Activated naive CD4-positive, alpha-beta T cell treated with anti-CD3 and anti-CD28 coated beads, Interleukin-2, amount 50 U/mL, for 24 hours (primary cell): ENCODE measurements around the gene NAA38.

ENCODE experiments used
- H3K27ac Mint-ChIP-seq: one replicate; pipeline ENCODE4 v1.8.0; 2021; ENCODE audit warnings: mild to moderate bottlenecking, mixed read lengths
- H3K27me3 Mint-ChIP-seq: one replicate; pipeline ENCODE4 v1.8.0; 2021; ENCODE audit warnings: mixed read lengths
- H3K36me3 Mint-ChIP-seq: one replicate; pipeline ENCODE4 v1.8.0; 2021; ENCODE audit warnings: mixed read lengths
- H3K4me1 Mint-ChIP-seq: one replicate; pipeline ENCODE4 v1.8.0; 2021; ENCODE audit warnings: mixed read lengths
- H3K4me3 Mint-ChIP-seq: one replicate; pipeline ENCODE4 v1.8.0; 2021; ENCODE audit warnings: mild to moderate bottlenecking, mixed read lengths
- H3K9me3 Mint-ChIP-seq: one replicate; pipeline ENCODE4 v1.8.0; 2021; ENCODE audit warnings: mixed read lengths

The NAA38 gene

GRCh38 chr17:7862692-7863437, 5.5 kb upstream of the NAA38 start:
- H3K27ac Mint-ChIP-seq: peak overlapping the region; percentile 3
- no peaks in the 10 kb centered on the region for H3K27me3 Mint-ChIP-seq
- H3K4me1 Mint-ChIP-seq: peaks cover 25% of the 10 kb centered on the region
- H3K4me3 Mint-ChIP-seq: no peak overlapping the region
- H3K36me3 Mint-ChIP-seq: peaks cover 9% of the 10 kb centered on the region
- no peaks in the 10 kb centered on the region for H3K9me3 Mint-ChIP-seq

GRCh38 chr17:7859028-7859427, 1.7 kb upstream of the NAA38 start:
- Mint-ChIP-seq H3K4me3 (no peak overlapping the region), H3K27me3 (no peaks in the 10 kb centered on the region), H3K36me3 (peaks cover 12% of the 10 kb centered on the region), H3K4me1 (peaks cover 4% of the 10 kb centered on the region), H3K27ac (peak overlapping the region; percentile 13), H3K9me3 (no peaks in the 10 kb centered on the region)

DNA sequence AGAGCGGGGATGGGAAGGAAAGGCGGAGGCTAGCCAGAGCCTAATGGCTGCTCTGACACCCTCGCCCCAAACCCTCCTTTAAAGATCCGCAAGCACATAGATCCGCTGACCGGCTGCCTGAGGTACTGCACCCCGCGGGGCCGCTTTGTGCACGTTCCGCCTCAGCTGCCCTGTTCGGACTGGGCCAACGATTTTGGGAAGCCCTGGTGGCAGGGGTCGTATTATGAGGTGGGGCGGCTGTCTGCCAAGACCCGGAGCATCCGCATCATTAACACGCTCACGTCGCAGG, 1.1 kb upstream of the NAA38 start:
- Mint-ChIP-seq H3K9me3 (no peaks in the 10 kb centered on the region), H3K36me3 (peaks cover 16% of the 10 kb centered on the region), H3K4me1 (peaks cover 8% of the 10 kb centered on the region), H3K27ac (no peak overlapping the region), H3K27me3 (no peaks in the 10 kb centered on the region), H3K4me3 (no peak overlapping the region)

- Mint-ChIP-seq H3K4me1 (peaks cover 8% of the 10 kb centered on the region), H3K36me3 (peaks cover 16% of the 10 kb centered on the region), H3K27me3 (no peaks in the 10 kb centered on the region), H3K4me3 (no peak within 1 kb of the TSS), H3K27ac (no peak within 1 kb of the TSS), H3K9me3 (no peaks in the 10 kb centered on the region)
Measured at GRCh38 chr17:7857713-7858521, 558 bp upstream of the NAA38 start, which contains the start of gene CYB5D1. Gene CYB5D1 (plus strand): TSS chr17:7858003. CDS start chr17:7858135, 132 bp downstream.

GRCh38 chr17:7856011-7856810, 1.1 kb downstream of the NAA38 start:
- Mint-ChIP-seq H3K27ac (no peak overlapping the region), H3K27me3 (no peaks in the 10 kb centered on the region), H3K36me3 (peaks cover 14% of the 10 kb centered on the region), H3K4me1 (peaks cover 12% of the 10 kb centered on the region), H3K9me3 (no peaks in the 10 kb centered on the region), H3K4me3 (no peak overlapping the region)

GRCh38 chr17:7855660-7856010, 1.7 kb downstream of the NAA38 start:
- no peaks in the 10 kb centered on the region for H3K9me3 Mint-ChIP-seq
- no peak overlapping the region for H3K4me3 Mint-ChIP-seq
- H3K27me3 Mint-ChIP-seq: no peaks in the 10 kb centered on the region
- no peak overlapping the region for H3K27ac Mint-ChIP-seq
- H3K36me3 Mint-ChIP-seq: peaks cover 17% of the 10 kb centered on the region
- H3K4me1 Mint-ChIP-seq: peaks cover 18% of the 10 kb centered on the region

DNA sequence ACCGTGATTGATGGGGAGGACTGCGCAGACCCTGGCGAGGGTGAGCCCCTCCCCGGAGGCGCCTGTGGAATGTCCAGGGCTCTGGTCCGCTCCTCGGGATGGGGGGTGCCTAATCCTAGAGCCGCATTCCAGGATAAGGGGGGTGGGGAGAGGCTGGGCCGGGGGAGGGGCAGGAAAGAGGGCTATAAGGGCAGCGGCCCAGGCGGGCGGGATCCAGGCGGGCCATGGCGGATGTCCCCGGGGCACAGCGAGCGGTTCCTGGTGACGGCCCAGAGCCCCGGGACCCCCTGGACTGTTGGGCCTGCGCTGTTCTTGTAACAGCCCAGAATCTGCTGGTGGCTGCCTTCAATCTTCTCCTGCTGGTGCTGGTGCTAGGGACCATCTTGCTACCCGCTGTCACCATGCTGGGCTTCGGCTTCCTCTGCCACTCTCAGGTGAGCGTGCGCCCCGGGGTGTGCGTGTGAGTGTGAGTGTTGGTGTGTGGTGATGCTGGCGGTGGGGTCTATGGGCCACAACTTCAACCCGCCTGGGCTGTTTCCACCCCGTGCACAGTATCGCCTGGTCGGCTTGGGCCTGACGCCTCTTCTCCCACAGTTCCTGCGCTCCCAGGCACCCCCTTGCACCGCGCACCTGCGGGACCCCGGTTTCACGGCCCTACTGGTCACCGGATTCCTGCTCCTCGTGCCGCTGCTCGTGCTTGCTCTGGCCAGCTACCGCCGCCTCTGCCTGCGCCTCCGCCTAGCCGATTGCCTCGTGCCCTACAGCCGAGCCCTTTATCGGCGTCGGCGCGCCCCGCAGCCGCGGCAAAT, 2.3 kb downstream of the NAA38 start, which contains the start of gene TMEM88:
TMEM88 (plus strand) TSS at position 216 of the 809 bp plus-strand sequence; CDS start at position 225, 9 bp downstream.
- Mint-ChIP-seq H3K36me3 (peaks cover 18% of the 10 kb centered on the region), H3K9me3 (no peaks in the 10 kb centered on the region), H3K4me3 (peak within 1 kb of the TSS; percentile 64), H3K27ac (no peak within 1 kb of the TSS), H3K4me1 (peaks cover 24% of the 10 kb centered on the region), H3K27me3 (no peaks in the 10 kb centered on the region)

- H3K27me3 Mint-ChIP-seq: no peaks in the 10 kb centered on the region
- peak overlapping the region; percentile 64 for H3K4me3 Mint-ChIP-seq
- peaks cover 29% of the 10 kb centered on the region for H3K4me1 Mint-ChIP-seq
- H3K9me3 Mint-ChIP-seq: no peaks in the 10 kb centered on the region
- H3K27ac Mint-ChIP-seq: no peak overlapping the region
- peaks cover 18% of the 10 kb centered on the region for H3K36me3 Mint-ChIP-seq
Measured at GRCh38 chr17:7854078-7854777, 3.1 kb downstream of the NAA38 start.

DNA sequence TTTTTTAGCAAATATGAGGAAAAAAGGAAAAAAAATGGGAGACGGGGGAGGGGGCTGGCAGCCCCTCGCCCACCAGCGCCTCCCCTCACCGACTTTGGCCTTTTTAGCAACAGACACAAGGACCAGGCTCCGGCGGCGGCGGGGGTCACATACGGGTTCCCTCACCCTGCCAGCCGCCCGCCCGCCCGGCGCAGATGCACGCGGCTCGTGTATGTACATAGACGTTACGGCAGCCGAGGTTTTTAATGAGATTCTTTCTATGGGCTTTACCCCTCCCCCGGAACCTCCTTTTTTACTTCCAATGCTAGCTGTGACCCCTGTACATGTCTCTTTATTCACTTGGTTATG, 3.7 kb downstream of the NAA38 start:
- Mint-ChIP-seq H3K36me3 (peaks cover 18% of the 10 kb centered on the region), H3K4me1 (peaks cover 29% of the 10 kb centered on the region), H3K4me3 (peak overlapping the region; percentile 64), H3K9me3 (no peaks in the 10 kb centered on the region), H3K27ac (no peak overlapping the region), H3K27me3 (no peaks in the 10 kb centered on the region)

- H3K9me3 Mint-ChIP-seq: no peaks in the 10 kb centered on the region
- peaks cover 29% of the 10 kb centered on the region for H3K4me1 Mint-ChIP-seq
- H3K4me3 Mint-ChIP-seq: no peak overlapping the region
- no peak overlapping the region for H3K27ac Mint-ChIP-seq
- peaks cover 16% of the 10 kb centered on the region for H3K36me3 Mint-ChIP-seq
- no peaks in the 10 kb centered on the region for H3K27me3 Mint-ChIP-seq
Measured at GRCh38 chr17:7852919-7853690, 4.3 kb downstream of the NAA38 start.

DNA sequence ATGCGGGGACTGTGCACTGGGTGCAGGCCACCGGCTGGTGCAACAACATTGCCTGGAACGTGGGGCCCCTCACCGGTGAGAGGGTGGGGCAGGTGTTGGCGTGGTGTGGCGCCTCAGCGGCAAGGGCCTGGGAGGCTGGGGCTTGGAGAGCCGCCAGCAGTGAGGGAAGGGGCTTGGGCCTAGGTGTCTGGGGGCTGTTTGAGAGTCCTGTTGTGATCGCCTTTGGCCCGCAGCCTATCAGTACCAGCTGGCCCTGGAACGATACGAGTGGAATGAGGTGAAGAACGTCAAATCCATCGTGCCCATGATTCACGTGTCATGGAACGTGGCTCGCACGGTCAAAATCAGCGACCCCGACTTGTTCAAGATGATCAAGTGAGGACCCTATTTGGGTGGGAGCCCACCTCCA, 5.1 kb downstream of the NAA38 start:
- H3K27ac Mint-ChIP-seq: peak overlapping the region; percentile 82
- peak overlapping the region; percentile 82 for H3K4me3 Mint-ChIP-seq
- peaks cover 29% of the 10 kb centered on the region for H3K4me1 Mint-ChIP-seq
- H3K27me3 Mint-ChIP-seq: no peaks in the 10 kb centered on the region
- H3K9me3 Mint-ChIP-seq: no peaks in the 10 kb centered on the region
- peaks cover 16% of the 10 kb centered on the region for H3K36me3 Mint-ChIP-seq

DNA sequence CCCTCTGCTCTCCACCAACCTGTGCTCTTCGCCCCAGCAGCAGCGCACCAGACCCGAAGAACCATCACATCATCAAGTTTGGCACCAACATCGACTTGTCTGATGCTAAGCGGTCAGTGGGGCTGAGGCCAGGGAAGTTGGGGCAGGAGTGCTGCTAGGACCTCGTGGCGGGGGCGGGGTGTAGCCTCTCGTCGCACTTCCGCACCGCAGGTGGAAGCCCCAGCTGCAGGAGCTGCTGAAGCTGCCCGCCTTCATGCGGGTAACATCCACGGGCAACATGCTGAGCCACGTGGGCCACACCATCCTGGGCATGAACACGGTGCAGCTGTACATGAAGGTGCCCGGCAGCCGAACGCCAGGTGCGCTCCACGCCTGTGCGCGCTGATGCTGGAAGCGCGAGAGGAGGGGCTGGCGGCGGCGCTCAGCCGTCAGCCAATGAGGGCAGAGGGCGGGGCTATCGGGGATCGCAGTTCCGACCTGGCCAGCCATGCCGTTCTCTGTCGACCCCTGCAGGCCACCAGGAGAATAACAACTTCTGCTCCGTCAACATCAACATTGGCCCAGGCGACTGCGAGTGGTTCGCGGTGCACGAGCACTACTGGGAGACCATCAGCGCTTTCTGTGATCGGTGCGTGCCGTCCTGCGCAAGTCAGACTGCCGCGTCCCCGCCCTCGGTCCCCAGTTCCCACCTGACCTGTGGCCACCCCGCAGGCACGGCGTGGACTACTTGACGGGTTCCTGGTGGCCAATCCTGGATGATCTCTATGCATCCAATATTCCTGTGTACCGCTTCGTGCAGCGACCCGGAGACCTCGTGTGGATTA, 5.7 kb downstream of the NAA38 start:
- Mint-ChIP-seq H3K27me3 (no peaks in the 10 kb centered on the region), H3K9me3 (no peaks in the 10 kb centered on the region)

DNA sequence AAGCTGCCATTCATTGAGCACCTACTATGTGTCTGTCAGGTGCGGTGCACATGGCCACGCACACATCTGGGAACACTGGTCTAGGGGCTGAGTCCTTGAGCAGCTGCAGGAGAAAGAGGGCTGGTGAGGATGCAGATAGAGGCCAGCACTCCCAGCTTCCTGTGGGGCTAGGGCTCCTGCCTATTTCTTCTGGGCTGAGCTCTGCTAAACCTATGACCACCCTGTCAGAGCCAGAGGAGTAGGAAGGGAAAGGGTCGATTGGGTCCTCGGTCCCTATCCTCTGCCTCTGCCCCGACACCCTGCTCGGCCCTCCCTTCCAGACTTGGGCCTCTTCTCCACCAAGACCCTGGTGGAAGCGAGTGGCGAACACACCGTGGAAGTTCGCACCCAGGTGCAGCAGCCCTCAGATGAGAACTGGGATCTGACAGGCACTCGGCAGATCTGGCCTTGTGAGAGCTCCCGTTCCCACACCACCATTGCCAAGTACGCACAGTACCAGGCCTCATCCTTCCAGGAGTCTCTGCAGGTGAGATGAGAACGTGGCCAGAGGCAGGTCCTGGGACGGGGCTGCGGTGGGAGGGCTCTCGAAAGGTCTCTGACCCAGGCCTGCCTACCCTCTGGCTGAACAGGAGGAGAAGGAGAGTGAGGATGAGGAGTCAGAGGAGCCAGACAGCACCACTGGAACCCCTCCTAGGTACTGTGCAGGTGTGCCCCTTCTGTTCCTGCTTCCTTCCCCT, 6.5 kb downstream of the NAA38 start:
- Mint-ChIP-seq H3K36me3 (peaks cover 20% of the 10 kb centered on the region), H3K27ac (no peak overlapping the region), H3K9me3 (no peaks in the 10 kb centered on the region), H3K4me3 (peak overlapping the region; percentile 82), H3K4me1 (peaks cover 33% of the 10 kb centered on the region), H3K27me3 (no peaks in the 10 kb centered on the region)

More for the DNA sequence above, 5.7 kb downstream of the NAA38 start:
- H3K4me3 Mint-ChIP-seq: peak overlapping the region; percentile 82
- H3K4me1 Mint-ChIP-seq: peaks cover 29% of the 10 kb centered on the region
- H3K27ac Mint-ChIP-seq: peak overlapping the region; percentile 82
- H3K36me3 Mint-ChIP-seq: peaks cover 18% of the 10 kb centered on the region
